CD4-positive, alpha-beta T cell (primary cell): ENCODE results near the gene IL17RB. TPM values are rescaled to one million over a fixed set of nuclear protein-coding genes. Genes with fewer than 3 reads are reported as not detected.

ENCODE experiments used
- ATAC-seq: fragments of 200-7000 bp; cut with Tn5 transposase; one replicate; pipeline ENCODE4 v1.10.0; 2022; ENCODE audit warnings: mild to moderate bottlenecking; ENCODE audit not compliant: poor library complexity
- CTCF ChIA-PET: fragments of 350-600 bp; sonication (Branson Sonifier 250); formaldehyde crosslinking; loops from one replicate; lab custom pipeline; 2021; ENCODE audit warnings: antibody characterized with exemption, inconsistent platforms; lab: Charles Lee
- POLR2A ChIA-PET: fragments of 350-600 bp; sonication (Branson Sonifier 250); formaldehyde crosslinking; loops from one replicate; lab custom pipeline; 2021; ENCODE audit warnings: antibody characterized with exemption, inconsistent platforms; lab: Charles Lee
- DNase-seq, 14 experiments: peaks; one replicate each; pipeline ENCODE4 v3.0.0-alpha.2; 2013 to 2020; ENCODE audit warnings: mixed read lengths in 2 of 14
- H3K27ac ChIP-seq, 2 donors: one replicate each; pipeline versions ENCODE4 v1.5.1 to v1.7.0; 2013; ENCODE audit warnings: low read length in 2 of 2, low read depth in 1 of 2, mild to moderate bottlenecking in 1 of 2
- H3K27me3 ChIP-seq, 2 experiments: 1 replicate in 1 of 2; 2 replicates in 1 of 2; pipeline versions ENCODE4 v1.6.1 to v1.7.0; 2013; ENCODE audit warnings: low read length in 2 of 2, control low read depth in 1 of 2, mild to moderate bottlenecking in 1 of 2, moderate library complexity in 1 of 2; ENCODE audit not compliant: insufficient read depth in 2 of 2, control insufficient read depth in 1 of 2
- H3K36me3 ChIP-seq: one replicate; pipeline ENCODE4 v1.6.1; 2013; ENCODE audit warnings: low read length, control low read depth; ENCODE audit not compliant: insufficient read depth
- H3K4me1 ChIP-seq: one replicate; pipeline ENCODE4 v1.6.1; 2013; ENCODE audit warnings: low read length, control low read depth; ENCODE audit not compliant: insufficient read depth
- H3K4me3 ChIP-seq: one replicate; pipeline ENCODE4 v1.5.1; 2013; ENCODE audit warnings: mild to moderate bottlenecking, low read length, moderate library complexity
- H3K9me3 ChIP-seq, 2 experiments: 1 replicate in 1 of 2; 2 replicates in 1 of 2; pipeline versions ENCODE4 v1.6.1 to v1.7.0; 2013; ENCODE audit warnings: low read length in 2 of 2, mild to moderate bottlenecking in 2 of 2, control low read depth in 1 of 2, moderate library complexity in 1 of 2; ENCODE audit not compliant: control insufficient read depth in 1 of 2, insufficient read depth in 1 of 2
- H3K27ac Mint-ChIP-seq: one replicate; pipeline ENCODE4 v1.8.0; 2020; ENCODE audit warnings: mixed read lengths
- H3K27me3 Mint-ChIP-seq: one replicate; pipeline ENCODE4 v1.8.0; 2021; ENCODE audit warnings: mixed read lengths
- H3K36me3 Mint-ChIP-seq: one replicate; pipeline ENCODE4 v1.8.0; 2021; ENCODE audit warnings: low read depth, mixed read lengths
- H3K4me1 Mint-ChIP-seq: one replicate; pipeline ENCODE4 v1.8.0; 2021; ENCODE audit warnings: low read depth, mixed read lengths
- H3K4me3 Mint-ChIP-seq: one replicate; pipeline ENCODE4 v1.8.0; 2020; ENCODE audit warnings: mild to moderate bottlenecking, mixed read lengths
- H3K9me3 Mint-ChIP-seq: one replicate; pipeline ENCODE4 v1.8.0; 2020; ENCODE audit warnings: mixed read lengths
- intact Hi-C, 2 experiments: fragments of 100-400 bp; cut with DNase I in 1 of 2; cut with micrococcal nuclease in 1 of 2; formaldehyde crosslinking; loops; one replicate each; pipeline versions ENCODE4 v1.15.1 to v1.9.0; 2023 to 2025; cut with DNase I, micrococcal nuclease
- total RNA-seq, 174 experiments: library from RNA in 2 of 174; stranded (reverse) in 2 of 174; gene quantifications; one replicate each; pipeline ENCODE4 v1.2.3 and lab custom pipeline; 2021 to 2026
- TF ChIP-seq, protein P1 (sequence below): fragments of 200-600 bp; IDR thresholded peaks from one replicate; pipeline ENCODE4 v1.8.0; 2022; ENCODE audit warnings: antibody characterized with exemption, mild to moderate bottlenecking

The IL17RB gene
- total RNA-seq, 2 experiments from 2014 or later: 0.22 to 0.36 TPM

DNA sequence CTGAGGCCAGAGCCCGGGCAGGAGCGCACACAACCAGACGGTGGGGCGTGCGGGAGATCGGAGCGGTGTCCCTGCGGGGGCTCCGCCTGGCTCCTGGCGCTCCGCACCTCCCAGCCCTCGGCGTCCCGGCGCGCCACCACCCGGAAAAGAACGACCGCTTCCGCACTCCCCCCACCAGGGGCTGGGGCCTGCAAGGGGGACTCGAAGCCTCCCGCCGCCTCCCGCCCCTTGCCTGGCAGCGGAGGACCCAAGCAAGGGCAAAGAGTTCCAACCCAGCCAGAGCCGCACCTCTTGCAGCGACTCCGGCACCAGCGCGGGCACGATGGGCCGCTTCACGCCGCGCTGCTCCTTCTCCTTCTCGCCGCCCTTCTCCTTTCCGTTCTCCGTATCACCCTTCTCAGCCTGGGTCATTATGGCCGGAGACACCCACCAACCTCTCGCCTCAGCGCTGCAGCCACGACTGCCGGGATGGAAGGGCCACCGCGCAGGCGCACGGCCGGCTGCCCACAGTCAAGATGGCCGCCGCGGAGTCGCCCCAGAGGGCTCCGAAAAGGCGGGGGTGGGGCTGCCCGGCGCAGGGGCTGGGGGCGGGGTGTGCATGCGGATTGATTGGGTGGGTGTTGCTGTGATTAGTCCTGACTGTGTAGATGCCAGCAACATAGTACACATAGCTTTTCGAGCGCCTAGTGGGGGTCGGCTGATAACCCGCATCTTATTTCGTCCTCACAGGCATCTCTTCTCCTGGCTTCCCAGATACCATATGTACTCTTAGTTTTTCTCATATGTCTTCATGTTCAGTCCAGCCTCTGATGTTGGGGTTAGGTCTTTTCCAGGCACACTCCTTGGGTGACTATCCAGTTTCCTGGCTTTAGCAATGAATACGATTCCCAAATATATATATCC, 35.6 kb downstream of the IL17RB start, which contains the start of gene ACTR8:
TSS of gene ACTR8 (minus strand) at position 462 of the 903 bp plus-strand sequence. CDS start at position 411, 51 bp downstream.
- peaks cover 44% of the 10 kb centered on the region for H3K4me1 Mint-ChIP-seq
- Histone ChIP-seq H3K27me3 (no peaks in the 10 kb centered on the region), H3K36me3 (peaks cover 62% of the 10 kb centered on the region), H3K4me3 (peak within 1 kb of the TSS; percentile 82), H3K27ac (peak within 1 kb of the TSS; percentile 65 to 78), H3K9me3 (no peaks in the 10 kb centered on the region), H3K4me1 (peaks cover 21% of the 10 kb centered on the region)
- H3K9me3 Mint-ChIP-seq: no peaks in the 10 kb centered on the region
- ChIA-PET CTCF (interaction anchor here (1.2 kb wide), 1 partner anchor 8 kb away, joined by 3 read pairs; no protein-coding TSS in a partner anchor), POLR2A (interaction anchor here (1.2 to 4.7 kb wide), 2 partner anchors 10 to 535 kb away, joined by 4 to 53 read pairs; partner anchors contain the start of genes DCP1A and SELENOK)
- peaks cover 78% of the 10 kb centered on the region for H3K36me3 Mint-ChIP-seq
- H3K27ac Mint-ChIP-seq: peak within 1 kb of the TSS; percentile 93
- TF ChIP-seq, protein P1, sequence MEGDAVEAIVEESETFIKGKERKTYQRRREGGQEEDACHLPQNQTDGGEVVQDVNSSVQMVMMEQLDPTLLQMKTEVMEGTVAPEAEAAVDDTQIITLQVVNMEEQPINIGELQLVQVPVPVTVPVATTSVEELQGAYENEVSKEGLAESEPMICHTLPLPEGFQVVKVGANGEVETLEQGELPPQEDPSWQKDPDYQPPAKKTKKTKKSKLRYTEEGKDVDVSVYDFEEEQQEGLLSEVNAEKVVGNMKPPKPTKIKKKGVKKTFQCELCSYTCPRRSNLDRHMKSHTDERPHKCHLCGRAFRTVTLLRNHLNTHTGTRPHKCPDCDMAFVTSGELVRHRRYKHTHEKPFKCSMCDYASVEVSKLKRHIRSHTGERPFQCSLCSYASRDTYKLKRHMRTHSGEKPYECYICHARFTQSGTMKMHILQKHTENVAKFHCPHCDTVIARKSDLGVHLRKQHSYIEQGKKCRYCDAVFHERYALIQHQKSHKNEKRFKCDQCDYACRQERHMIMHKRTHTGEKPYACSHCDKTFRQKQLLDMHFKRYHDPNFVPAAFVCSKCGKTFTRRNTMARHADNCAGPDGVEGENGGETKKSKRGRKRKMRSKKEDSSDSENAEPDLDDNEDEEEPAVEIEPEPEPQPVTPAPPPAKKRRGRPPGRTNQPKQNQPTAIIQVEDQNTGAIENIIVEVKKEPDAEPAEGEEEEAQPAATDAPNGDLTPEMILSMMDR: no peak
- no peaks in the 10 kb centered on the region for H3K27me3 Mint-ChIP-seq
- H3K4me3 Mint-ChIP-seq: peak within 1 kb of the TSS; percentile 100
- peak; percentile 73 to 91 (median 83) for DNase-seq
- intact Hi-C loops: loop anchor here in 1 of 2 experiments (1.0 to 10.0 kb wide), 4 partner anchors 8 to 757 kb away; partner anchors contain the start of gene TKT
- ATAC-seq: peak; percentile 88

DNA sequence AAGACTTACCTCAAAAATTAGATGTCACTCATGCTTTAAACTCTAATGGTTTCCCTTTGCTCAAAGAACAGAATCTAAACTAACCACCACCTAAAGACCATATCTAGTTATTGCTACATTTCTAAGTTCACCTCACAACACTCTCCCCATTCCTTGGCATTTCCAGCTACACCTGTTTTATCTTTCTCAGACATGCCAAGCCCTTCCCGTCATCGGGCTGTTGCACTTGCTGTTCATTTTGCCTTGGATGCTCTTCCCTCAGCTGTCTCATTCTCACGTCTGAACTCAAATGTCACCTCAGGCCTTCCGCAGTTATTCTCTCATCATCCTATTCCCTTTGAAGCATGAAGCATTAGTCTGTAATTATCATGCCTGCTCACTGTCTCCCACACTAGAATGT, 36.6 kb downstream of the IL17RB start:
- peak overlapping the region; percentile 93 for H3K27ac Mint-ChIP-seq
- H3K9me3 Mint-ChIP-seq: no peaks in the 10 kb centered on the region
- CTCF ChIA-PET: interaction anchor here (0.8 kb wide), 1 partner anchor 9 kb away, joined by 3 read pairs; the partner anchor contains the start of gene SELENOK
- H3K4me3 Mint-ChIP-seq: peak overlapping the region; percentile 100
- no peaks in the 10 kb centered on the region for H3K9me3 ChIP-seq
- H3K36me3 ChIP-seq: peaks cover 59% of the 10 kb centered on the region
- intact Hi-C loops: loop anchor here in 1 of 2 experiments (5.0 to 10.0 kb wide), 2 partner anchors 626 to 758 kb away; partner anchors contain the start of gene TKT
- H3K27me3 Mint-ChIP-seq: no peaks in the 10 kb centered on the region
- no peak overlapping the region for H3K27ac ChIP-seq
- peaks cover 21% of the 10 kb centered on the region for H3K4me1 ChIP-seq
- ATAC-seq (no peak), DNase-seq (no peak)
- peaks cover 78% of the 10 kb centered on the region for H3K36me3 Mint-ChIP-seq
- no peaks in the 10 kb centered on the region for H3K27me3 ChIP-seq
- TF ChIP-seq, protein P1: no peak
- peaks cover 54% of the 10 kb centered on the region for H3K4me1 Mint-ChIP-seq
- POLR2A ChIA-PET: interaction anchor here (4.7 kb wide), 1 partner anchor 8 kb away, joined by 53 read pairs; the partner anchor contains the start of gene SELENOK
- no peak overlapping the region for H3K4me3 ChIP-seq

DNA sequence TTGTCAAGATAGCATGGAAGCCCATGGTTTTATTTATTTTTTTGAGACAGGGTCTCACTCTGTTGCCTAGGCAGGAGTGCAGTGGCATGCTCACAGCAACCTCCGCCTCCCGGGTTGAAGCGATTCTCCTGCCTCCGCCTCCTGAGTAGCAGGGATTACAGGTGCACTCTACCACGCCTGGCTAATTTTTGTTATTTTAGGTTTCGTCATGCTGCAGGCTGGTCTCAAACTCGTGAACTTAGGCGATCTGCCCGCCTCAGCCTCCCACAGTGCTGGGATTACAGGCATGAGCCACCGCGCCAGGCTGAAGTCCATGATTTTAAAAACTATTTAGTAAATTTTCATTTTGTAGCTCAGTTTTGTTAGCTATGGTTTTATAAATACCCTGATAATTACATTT, 38.3 kb downstream of the IL17RB start:
- Mint-ChIP-seq H3K27me3 (no peaks in the 10 kb centered on the region), H3K36me3 (peaks cover 75% of the 10 kb centered on the region), H3K27ac (no peak overlapping the region), H3K4me3 (no peak overlapping the region), H3K4me1 (peaks cover 63% of the 10 kb centered on the region), H3K9me3 (no peaks in the 10 kb centered on the region)
- TF ChIP-seq, protein P1: no peak
- no peak overlapping the region for H3K27ac ChIP-seq
- no peaks in the 10 kb centered on the region for H3K9me3 ChIP-seq
- H3K4me3 ChIP-seq: no peak overlapping the region
- POLR2A ChIA-PET: no interaction called here
- no peak for ATAC-seq
- H3K36me3 ChIP-seq: peaks cover 44% of the 10 kb centered on the region
- DNase-seq: no peak
- H3K4me1 ChIP-seq: peaks cover 21% of the 10 kb centered on the region
- intact Hi-C loops: loop anchor here in 1 of 2 experiments (5.0 to 10.0 kb wide), 2 partner anchors 627 to 760 kb away; partner anchors contain the start of gene TKT
- CTCF ChIA-PET: interaction anchor here (0.6 kb wide), 1 partner anchor 35 kb away, joined by 3 read pairs; no protein-coding TSS in a partner anchor
- H3K27me3 ChIP-seq: no peaks in the 10 kb centered on the region
